ENCODE data around the gene YAF2. TPM values are rescaled to one million over a fixed set of nuclear protein-coding genes. Genes with fewer than 3 reads are reported as not detected.

Gene YAF2
- total and polyA plus RNA-seq, 2 experiments from 2014 or later = 1.0 TPM

GRCh38 chr12:42162193-42162592 is 75.9 kb downstream of the YAF2 start (continued):
- TF ChIP-seq ZNF331 (CRISPR knock-in tag; IDR thresholded peaks at IDR 0.05; ENCODE audit: low read depth) = no peak
- no peak for TF ChIP-seq POLR2AphosphoS5 (IDR thresholded peaks at IDR 0.05; ENCODE audit: low read depth)
- TF ChIP-seq REST (IDR thresholded peaks at IDR 0.05; ENCODE audit: unreplicated experiment) = no peak
- TF ChIP-seq EZH2 (IDR thresholded peaks at IDR 0.05; ENCODE audit: low read depth, unreplicated experiment) = no peak
- TF ChIP-seq STAT1 (IDR thresholded peaks at IDR 0.05; ENCODE audit: unreplicated experiment) = no peak
- no peak for TF ChIP-seq EZH2phosphoT487 (IDR thresholded peaks at IDR 0.05; ENCODE audit: unreplicated experiment)
- no peak for TF ChIP-seq CREB1 (CRISPR knock-in tag; IDR thresholded peaks at IDR 0.05; ENCODE audit: low read depth)
- TF ChIP-seq ETS1 (IDR thresholded peaks at IDR 0.05) = no peak
- no peak for TF ChIP-seq NANOG (IDR thresholded peaks at IDR 0.05; ENCODE audit: borderline replicate concordance)

GRCh38 chr12:42161529-42161928 is 76.5 kb downstream of the YAF2 start:
- no peaks in the 10 kb centered on the region for H4K20me1 ChIP-seq (replicated peaks; ENCODE audit: insufficient read depth)
- no peak; the same call in 2 of the 3 replicates for ATAC-seq
- H3K79me2 ChIP-seq (replicated peaks; ENCODE audit: insufficient read depth) = no peaks in the 10 kb centered on the region
- Mint-ChIP-seq H3K27me3 (ENCODE audit: insufficient read depth, low read depth, poor library complexity) (no peaks in the 10 kb centered on the region), H3K4me1 (peaks cover 12% of the 10 kb centered on the region; the same call in 2 of the 3 replicates), H3K9me3 (no peaks in the 10 kb centered on the region), H3K4me3 (no peak overlapping the region), H3K27ac (no peak overlapping the region), H3K36me3 (ENCODE audit: low read depth) (no peaks in the 10 kb centered on the region)
- H3K4me1 ChIP-seq (ENCODE audit: insufficient read depth) = no peaks in the 10 kb centered on the region
- no peak overlapping the region for H3K27ac ChIP-seq (ENCODE audit: low read depth)
- no peak for DNase-seq (ENCODE audit: low spot score)
- H3K36me3 ChIP-seq (ENCODE audit: insufficient read depth) = no peaks in the 10 kb centered on the region
- H3K9me2 ChIP-seq (ENCODE audit: insufficient read depth) = no peaks in the 10 kb centered on the region
- no peak overlapping the region for H3K4me2 ChIP-seq
- H3F3A ChIP-seq (replicated peaks; ENCODE audit: low read depth) = no peaks in the 10 kb centered on the region
- H3K4me3 ChIP-seq = no peak overlapping the region
- no peak overlapping the region for H2AFZ ChIP-seq
- H3K27me3 ChIP-seq (ENCODE audit: insufficient read depth) = no peaks in the 10 kb centered on the region
- TF ChIP-seq EZH2 (IDR thresholded peaks at IDR 0.05; ENCODE audit: low read depth, unreplicated experiment) (no peak), REST (IDR thresholded peaks at IDR 0.05; ENCODE audit: unreplicated experiment) (no peak), ZNF331 (CRISPR knock-in tag; IDR thresholded peaks at IDR 0.05; ENCODE audit: low read depth) (no peak), CREB1 (CRISPR knock-in tag; IDR thresholded peaks at IDR 0.05; ENCODE audit: low read depth) (no peak), ETS1 (IDR thresholded peaks at IDR 0.05) (no peak)
